ENCODE results near the gene ATAD3C.
"Not testable (repeated sequence)": the region's sequence is repeated elsewhere in the genome, so short reads cannot be mapped to it uniquely, and the experiment has no call there.

Gene ATAD3C, protein sequence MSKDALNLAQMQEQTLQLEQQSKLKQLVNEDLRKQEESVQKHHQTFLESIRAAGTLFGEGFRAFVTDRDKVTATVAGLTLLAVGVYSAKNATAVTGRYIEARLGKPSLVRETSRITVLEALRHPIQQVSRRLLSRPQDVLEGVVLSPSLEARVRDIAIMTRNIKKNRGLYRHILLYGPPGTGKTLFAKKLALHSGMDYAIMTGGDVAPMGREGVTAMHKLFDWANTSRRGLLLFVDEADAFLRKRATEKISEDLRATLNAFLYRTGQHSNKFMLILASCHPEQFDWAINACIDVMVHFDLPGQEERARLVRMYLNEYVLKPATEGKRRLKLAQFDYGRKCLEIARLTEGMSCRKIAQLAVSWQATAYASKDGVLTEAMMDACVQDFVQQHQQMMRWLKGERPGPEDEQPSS

GRCh38 chr1:1449099-1449739 lies at the start of gene ATAD3C:
Gene ATAD3C, plus strand, starts transcription at chr1:1449689. Its CDS starts 995 bp downstream, at chr1:1450684.
- DNase-seq = no peak

DNA sequence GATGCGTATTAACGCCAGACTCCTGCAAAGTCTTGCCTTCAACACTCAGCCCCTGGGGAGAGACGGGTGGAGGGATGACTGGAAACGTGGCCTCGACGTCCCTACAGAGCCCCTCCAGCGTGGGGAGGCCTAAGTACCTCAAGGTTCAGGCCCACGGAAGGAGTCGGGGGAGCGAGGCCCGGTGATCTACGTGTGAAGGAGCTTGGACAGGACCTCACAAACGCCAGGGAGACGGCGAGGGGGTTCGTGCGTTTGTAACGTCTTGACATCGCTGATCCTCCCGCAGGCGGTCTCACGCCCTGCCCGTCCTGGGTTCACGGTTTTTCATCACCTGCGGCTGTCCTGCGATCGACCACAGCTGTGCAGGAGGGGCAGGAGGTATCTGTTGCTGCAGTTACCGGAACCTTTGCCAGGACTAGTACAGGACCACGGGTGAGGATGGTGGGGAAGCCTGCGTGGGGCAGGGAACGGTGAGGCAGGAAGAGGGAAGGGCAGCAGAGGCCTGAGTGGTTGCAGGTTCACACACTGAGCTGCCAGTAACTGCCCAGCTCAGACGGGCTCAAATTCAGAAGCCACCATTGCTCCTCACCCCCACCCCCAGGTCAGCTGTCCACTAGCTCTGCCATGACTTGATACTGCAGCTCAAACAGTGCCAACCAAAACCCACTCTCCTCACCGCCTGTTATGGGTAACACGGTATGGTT lies 49.5 kb upstream of the ATAD3C start:
- DNase-seq = peak; percentile 41

DNA sequence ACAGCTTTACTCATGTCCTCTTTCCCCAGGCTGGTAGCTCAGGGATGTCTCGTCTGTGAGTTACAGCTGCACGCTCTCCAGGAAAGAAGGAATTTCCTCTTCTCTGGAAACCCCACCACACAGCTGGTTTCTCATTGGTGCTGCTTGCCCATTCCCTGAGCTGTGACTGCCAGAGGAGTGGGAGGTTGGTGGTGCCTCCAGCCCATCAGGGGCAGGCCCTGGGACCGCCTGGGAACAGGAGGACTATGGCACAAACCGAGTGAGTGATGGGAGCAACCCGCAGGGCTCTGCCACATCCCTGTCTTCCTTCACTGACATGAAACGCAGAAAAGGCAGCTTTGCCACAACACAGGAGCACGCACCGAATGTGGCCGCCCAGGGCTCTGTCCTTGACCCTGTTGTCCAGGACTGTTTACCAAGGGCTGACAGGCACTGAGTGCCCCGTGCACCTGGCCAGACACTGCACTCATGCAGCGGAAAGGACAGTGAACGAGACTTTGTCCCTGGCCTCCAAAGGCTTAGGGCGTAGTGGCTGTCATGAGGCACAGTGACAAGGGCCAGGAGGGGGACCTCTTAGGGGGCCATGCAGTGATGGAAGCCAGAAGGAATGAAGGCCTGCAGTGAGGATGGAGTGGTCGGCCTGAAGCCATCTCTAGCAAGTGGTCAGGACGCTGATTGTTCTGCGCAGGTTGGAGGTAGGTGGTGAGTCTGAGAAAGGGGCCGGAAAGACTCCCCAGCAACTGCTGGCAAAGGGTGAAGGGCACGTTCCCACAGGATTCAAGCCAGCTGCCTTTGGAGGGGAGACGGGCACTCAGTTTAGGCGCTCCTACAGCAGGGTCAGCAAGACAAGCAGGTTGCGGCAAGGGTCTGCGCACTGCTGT lies 48.7 kb upstream of the ATAD3C start:
- no peak for DNase-seq

GRCh38 chr1:1401457-1402010 lies 48.0 kb upstream of the ATAD3C start:
- no peak for DNase-seq

- DNase-seq = peak; percentile 60
These were observed 47.2 kb upstream of the ATAD3C start for GRCh38 chr1:1402072-1402900.

GRCh38 chr1:1402901-1403392 lies 46.5 kb upstream of the ATAD3C start:
- not testable (repeated sequence) for DNase-seq

GRCh38 chr1:1403653-1404052 lies 45.8 kb upstream of the ATAD3C start:
- DNase-seq = no peak

DNA sequence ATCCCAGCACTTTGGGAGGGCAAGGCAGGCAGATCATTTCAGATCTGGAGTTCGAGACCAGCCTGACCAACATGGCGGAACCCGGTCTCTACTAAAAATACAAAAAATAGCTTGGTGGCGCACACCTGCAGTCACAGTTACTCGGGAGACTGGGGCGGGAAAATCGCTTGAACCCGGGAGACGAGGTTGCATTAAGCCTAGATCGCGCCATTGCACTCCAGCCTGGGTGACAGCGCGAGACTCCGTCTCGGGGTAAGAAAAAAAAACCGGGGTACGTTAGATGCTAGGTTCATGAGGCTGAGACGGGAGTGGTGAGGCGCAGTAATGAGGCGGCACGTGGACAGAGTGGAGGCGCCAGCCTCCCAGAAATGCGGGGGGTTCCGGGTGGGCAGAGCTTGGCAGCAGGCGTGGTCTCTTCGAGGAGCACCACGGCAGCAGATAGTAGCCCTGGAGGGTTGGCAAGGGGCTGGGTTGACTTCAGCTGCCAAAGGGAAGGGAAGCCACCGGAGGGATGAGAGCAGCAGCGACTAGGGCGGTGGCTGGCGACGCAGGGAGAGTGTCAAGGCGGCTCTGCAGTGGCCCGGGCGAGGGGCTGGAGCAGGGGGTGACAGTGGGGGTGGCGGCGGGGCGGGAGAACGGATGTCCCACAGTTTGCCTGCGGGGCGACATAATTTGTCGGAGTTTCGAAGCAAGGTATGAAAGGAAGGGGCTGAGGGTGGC lies 43.2 kb upstream of the ATAD3C start:
- no peak for DNase-seq

- peak; percentile 97 for DNase-seq
These were observed 42.5 kb upstream of the ATAD3C start, which contains the start of gene MRPL20 for GRCh38 chr1:1406821-1407635. Gene MRPL20, minus strand, starts transcription at chr1:1407293. Its CDS starts 76 bp downstream, at chr1:1407217.

- DNase-seq = no peak
These were observed 41.7 kb upstream of the ATAD3C start for GRCh38 chr1:1407636-1408318.

DNA sequence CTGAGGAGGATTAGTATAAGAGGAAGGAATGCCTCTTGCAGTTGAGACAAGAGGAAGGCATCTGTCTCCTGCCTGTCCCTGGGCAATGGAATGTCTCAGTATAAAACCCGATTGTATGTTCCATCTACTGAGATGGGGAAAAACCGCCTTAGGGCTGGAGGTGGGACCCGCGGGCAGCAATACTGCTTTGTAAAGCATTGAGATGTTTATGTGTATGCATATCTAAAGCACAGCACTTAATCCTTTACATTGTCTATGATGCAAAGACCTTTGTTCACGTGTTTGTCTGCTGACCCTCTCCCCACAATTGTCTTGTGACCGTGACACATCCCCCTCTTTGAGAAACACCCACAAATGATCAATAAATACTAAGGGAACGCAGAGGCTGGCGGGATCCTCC lies 39.3 kb upstream of the ATAD3C start:
- DNase-seq = not testable (repeated sequence)

- DNase-seq = no peak
These were observed 37.9 kb upstream of the ATAD3C start for GRCh38 chr1:1411626-1412025.

- DNase-seq = not testable (repeated sequence)
These were observed 37.1 kb upstream of the ATAD3C start for GRCh38 chr1:1412311-1412902.

DNA sequence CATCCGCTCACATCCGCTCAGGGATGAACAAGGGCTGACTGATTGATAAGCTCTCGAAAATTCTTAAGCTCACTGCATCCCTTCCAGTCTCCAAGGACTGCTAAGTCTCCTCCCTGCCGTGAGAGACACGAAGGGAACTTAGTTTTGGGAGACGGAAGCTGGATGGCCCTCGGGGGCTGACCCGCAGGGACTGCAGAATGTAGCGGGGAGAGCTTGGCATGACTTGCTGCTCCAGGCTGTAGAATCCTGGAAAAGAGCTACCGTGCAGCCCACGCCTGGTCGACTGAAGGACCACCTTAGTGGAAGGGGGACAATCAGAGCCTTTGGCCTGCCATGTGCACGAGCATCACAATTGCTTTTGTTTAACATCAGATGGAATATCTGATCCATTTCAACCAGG lies 33.7 kb upstream of the ATAD3C start:
- DNase-seq = no peak

- DNase-seq = not testable (repeated sequence)
These were observed 32.1 kb upstream of the ATAD3C start for GRCh38 chr1:1417396-1417795.

DNA sequence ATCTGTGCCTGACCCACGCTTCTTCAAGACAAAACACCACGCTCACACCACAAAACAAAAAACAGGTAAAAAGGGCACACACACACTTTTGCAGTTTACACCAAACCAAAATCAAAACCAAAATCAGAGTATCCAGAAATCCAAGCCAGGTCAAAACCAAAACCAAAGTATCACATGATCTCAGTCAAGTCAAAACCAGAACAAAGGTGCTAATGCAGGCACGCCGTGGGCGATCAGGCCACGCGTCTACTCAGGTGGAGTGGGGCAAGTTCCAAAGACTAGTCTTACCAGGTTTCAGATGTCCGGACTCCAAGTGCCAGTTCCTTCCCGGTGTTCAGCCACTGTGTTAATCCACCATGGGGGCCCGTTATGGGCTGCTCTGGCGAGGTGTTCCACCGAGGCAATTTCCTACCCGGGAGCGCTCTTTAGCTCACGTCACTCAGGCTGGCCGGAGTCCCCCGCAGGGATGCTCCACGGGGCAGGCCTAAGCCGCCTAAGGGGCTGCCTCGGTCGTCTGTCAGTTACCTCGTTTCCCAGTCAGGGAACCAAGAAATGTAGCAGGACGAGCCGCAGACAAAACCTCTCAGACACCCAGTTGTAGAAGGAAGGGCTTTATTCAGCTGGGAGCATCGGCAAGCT lies 31.5 kb upstream of the ATAD3C start:
- DNase-seq = peak; percentile 60

DNA sequence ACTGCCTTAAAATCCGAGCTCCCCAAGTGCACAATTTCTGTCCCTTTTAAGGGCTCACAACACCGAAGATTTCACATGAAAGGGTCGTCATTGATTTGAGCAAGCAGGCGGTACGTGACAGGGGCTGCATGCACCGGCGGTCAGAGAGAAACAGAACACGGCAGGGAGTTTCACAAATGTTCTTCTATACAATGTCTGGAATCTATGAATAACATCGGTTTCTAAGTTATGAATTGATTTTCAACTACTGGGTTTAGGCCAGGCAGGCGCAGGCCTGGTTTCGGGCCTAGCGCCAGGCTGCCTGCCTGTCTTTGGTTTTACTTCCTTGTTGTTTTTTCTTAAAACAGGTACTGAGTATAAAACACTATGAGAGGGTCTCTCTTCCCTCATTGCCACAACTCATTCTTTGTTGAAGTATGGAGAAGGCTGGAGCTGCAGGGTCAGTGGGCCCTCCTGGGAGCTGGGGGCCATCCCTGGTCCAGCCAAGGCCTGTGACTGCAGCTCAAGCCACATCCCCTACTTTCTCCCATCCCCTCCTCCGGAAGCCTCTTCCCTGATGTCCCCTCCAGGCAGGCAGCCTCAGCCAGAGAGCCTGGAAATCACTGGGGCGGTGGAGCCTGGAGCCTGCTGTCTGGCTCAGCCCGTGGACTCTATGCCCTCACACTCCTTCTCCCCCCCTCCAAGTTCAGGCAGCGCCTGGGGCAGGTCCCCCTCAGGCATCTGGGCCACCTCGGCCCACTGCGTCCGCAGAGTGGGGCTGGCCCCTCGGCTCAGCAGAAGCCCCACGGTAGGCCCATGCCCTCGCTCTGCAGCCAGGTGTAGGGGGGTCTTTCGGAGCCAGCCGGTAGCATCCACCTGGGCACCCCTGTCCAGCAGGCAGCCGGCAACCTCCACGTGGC lies 30.8 kb upstream of the ATAD3C start:
- no peak for DNase-seq
